Prostate gland (tissue), 2 donors: Measurements from ENCODE around the gene FBLN5.

Experiments
- POLR2A ChIP-seq: fragments of 450-650 bp; IDR thresholded peaks from one replicate; pipeline ENCODE4 v1.6.1; 2016; ENCODE audit warnings: antibody characterized with exemption, mild to moderate bottlenecking
- TF ChIP-seq, protein P1 (sequence below), 4 experiments: fragments of 200-600 bp in 2 of 4; fragments of 450-650 bp in 2 of 4; sonication (generic) in 2 of 4; IDR thresholded peaks; 1 replicate in 3 of 4; 2 replicates in 1 of 4; pipeline ENCODE4 v1.5.1; 2016 to 2019; ENCODE audit warnings: antibody characterized with exemption in 4 of 4, mild to moderate bottlenecking in 2 of 4, moderate library complexity in 2 of 4

DNA sequence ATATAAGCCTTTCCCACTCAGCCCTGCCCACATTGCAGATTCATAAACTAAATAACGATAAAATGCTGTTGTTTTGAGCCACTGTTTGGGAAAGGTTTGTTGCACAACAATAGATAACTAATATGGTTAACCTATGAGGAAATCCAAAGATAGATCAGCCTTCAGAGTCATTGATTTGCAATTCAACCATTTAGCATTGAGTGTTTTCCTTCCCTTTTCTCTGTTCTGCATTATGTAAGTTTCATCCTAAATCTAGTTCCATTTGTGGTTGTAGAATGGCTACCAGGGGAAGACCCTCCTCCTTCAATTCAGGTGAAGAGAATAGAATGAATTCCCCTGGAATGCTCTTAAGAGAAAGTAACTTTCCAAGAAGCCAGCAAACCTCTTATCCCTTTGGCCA lies 99.8 kb downstream of the FBLN5 start:
- TF ChIP-seq, protein P1, sequence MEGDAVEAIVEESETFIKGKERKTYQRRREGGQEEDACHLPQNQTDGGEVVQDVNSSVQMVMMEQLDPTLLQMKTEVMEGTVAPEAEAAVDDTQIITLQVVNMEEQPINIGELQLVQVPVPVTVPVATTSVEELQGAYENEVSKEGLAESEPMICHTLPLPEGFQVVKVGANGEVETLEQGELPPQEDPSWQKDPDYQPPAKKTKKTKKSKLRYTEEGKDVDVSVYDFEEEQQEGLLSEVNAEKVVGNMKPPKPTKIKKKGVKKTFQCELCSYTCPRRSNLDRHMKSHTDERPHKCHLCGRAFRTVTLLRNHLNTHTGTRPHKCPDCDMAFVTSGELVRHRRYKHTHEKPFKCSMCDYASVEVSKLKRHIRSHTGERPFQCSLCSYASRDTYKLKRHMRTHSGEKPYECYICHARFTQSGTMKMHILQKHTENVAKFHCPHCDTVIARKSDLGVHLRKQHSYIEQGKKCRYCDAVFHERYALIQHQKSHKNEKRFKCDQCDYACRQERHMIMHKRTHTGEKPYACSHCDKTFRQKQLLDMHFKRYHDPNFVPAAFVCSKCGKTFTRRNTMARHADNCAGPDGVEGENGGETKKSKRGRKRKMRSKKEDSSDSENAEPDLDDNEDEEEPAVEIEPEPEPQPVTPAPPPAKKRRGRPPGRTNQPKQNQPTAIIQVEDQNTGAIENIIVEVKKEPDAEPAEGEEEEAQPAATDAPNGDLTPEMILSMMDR (IDR thresholded peaks at IDR 0.05): no peak
- no peak for TF ChIP-seq POLR2A
